K562 (cell line): ENCODE results near the gene CIART. TPM values are rescaled to one million over a fixed set of nuclear protein-coding genes. Genes with fewer than 3 reads are reported as not detected.

Experiments
- ATAC-seq: fragments of 200-7000 bp; cut with Tn5 transposase; 3 replicates; pipeline ENCODE4 v1.9.1; 2020; ENCODE audit warnings: moderate library complexity
- BruUV-seq: library from RNA; stranded (reverse); fragments of 400-500 nt; replicated peaks from 2 replicates; lab custom pipeline; 2021; lab: Mats Ljungman, UMichigan
- CTCF ChIA-PET: fragments of 300-600 bp; formaldehyde crosslinking; extraction: SDS; loops from one replicate; lab custom pipeline; 2021; ENCODE audit warnings: low intra/inter-chr PET ratio; lab: Yijun Ruan, JAX
- POLR2A ChIA-PET: fragments of 300-600, 350-650 bp; sonication (Branson Sonifier 250); formaldehyde crosslinking; extraction: SDS; loops from one replicate; lab custom pipeline; 2021; ENCODE audit warnings: antibody characterized with exemption, inconsistent platforms; lab: Yijun Ruan, JAX
- DNase-seq, 4 experiments: peaks; one replicate each; pipeline versions ENCODE4 v3.0.0 to v3.0.0-alpha.2; 2011 to 2018; ENCODE audit warnings: low spot score in 3 of 4, mixed read lengths in 3 of 4; ENCODE audit errors: extremely low read depth in 1 of 4
- FAIRE-seq: peaks from 2 replicates; lab custom pipeline; 2011; peaks lifted over from hg19 to GRCh38; lab: Jason Lieb, UNC
- H2AFZ ChIP-seq: 2 replicates; pipeline ENCODE4 v1.6.0; 2011; ENCODE audit warnings: low read depth, low read length, control low read depth, inconsistent platforms
- H3K27ac ChIP-seq: fragments of 200-600 bp; 3 replicates; pipeline ENCODE4 v1.8.0; 2011; ENCODE audit warnings: low read depth, mild to moderate bottlenecking, control low read depth, inconsistent platforms, low read length, moderate library complexity, mixed read lengths; ENCODE audit errors: extremely low read depth
- H3K27me3 ChIP-seq, 2 experiments: fragments of 300-600 bp in 1 of 2; 2 replicates in 1 of 2; 3 replicates in 1 of 2; pipeline versions ENCODE4 v1.6.0 to v1.8.0; 2011; ENCODE audit warnings: inconsistent platforms in 2 of 2, low read length in 2 of 2, mild to moderate bottlenecking in 1 of 2, mixed read lengths in 1 of 2, moderate library complexity in 1 of 2; ENCODE audit not compliant: control insufficient read depth in 2 of 2, insufficient read depth in 2 of 2
- H3K36me3 ChIP-seq: fragments of 300-600 bp; 3 replicates; pipeline ENCODE4 v1.8.0; 2011; ENCODE audit warnings: mild to moderate bottlenecking, low read length, inconsistent platforms; ENCODE audit not compliant: control insufficient read depth, insufficient read depth
- H3K4me1 ChIP-seq, 2 experiments: fragments of 200-600 bp in 1 of 2; replicated peaks in 1 of 2; 2 replicates in 1 of 2; 3 replicates in 1 of 2; pipeline versions ENCODE4 v1.5.1 to v1.8.0; 2011; ENCODE audit warnings: inconsistent platforms in 2 of 2, low read length in 2 of 2, mild to moderate bottlenecking in 1 of 2, mixed read lengths in 1 of 2, moderate library complexity in 1 of 2; ENCODE audit not compliant: control insufficient read depth in 2 of 2, insufficient read depth in 2 of 2
- H3K4me2 ChIP-seq: 2 replicates; pipeline ENCODE4 v1.6.1; 2011; ENCODE audit warnings: low read length, control low read depth, inconsistent platforms, mixed read lengths; ENCODE audit not compliant: insufficient read depth
- H3K4me3 ChIP-seq: fragments of 200-600 bp; sonication (generic), shearing (Covaris generic); 2 replicates; pipeline ENCODE4 v1.5.1; 2016; ENCODE audit warnings: control low read depth, inconsistent platforms
- H3K79me2 ChIP-seq: fragments of 200-600 bp; 3 replicates; pipeline ENCODE4 v1.8.0; 2011; ENCODE audit warnings: low read length, inconsistent platforms; ENCODE audit not compliant: control insufficient read depth, insufficient read depth
- H3K9ac ChIP-seq, 2 experiments: 2 replicates each; pipeline versions ENCODE4 v1.6.0 to v1.6.1; 2011; ENCODE audit warnings: low read depth in 2 of 2, low read length in 2 of 2, control low read depth in 1 of 2, inconsistent platforms in 1 of 2, mild to moderate bottlenecking in 1 of 2, mixed read lengths in 1 of 2; ENCODE audit not compliant: insufficient read depth in 1 of 2
- H3K9me1 ChIP-seq: one replicate; pipeline ENCODE4 v1.6.0; 2011; ENCODE audit warnings: inconsistent platforms, mild to moderate bottlenecking, low read length, moderate library complexity; ENCODE audit not compliant: control insufficient read depth, insufficient read depth
- H3K9me3 ChIP-seq: replicated peaks from 2 replicates; pipeline ENCODE4 v1.5.1; 2011; ENCODE audit warnings: low read depth, low read length, inconsistent platforms; ENCODE audit not compliant: control insufficient read depth, insufficient read depth
- H4K20me1 ChIP-seq: replicated peaks from 2 replicates; pipeline ENCODE4 v1.6.1; 2011; ENCODE audit warnings: low read length, inconsistent platforms, mixed read lengths; ENCODE audit not compliant: control insufficient read depth, insufficient read depth
- CBFA2T3 ChIP-seq: fragments of 450-650 bp; IDR thresholded peaks from 2 replicates; pipeline ENCODE4 v1.6.1; 2017
- EGR1 ChIP-seq: fragments of 450-650 bp; conservative IDR thresholded peaks from 2 replicates; pipeline ENCODE4 v1.6.1; 2017; ENCODE audit warnings: mild to moderate bottlenecking
- KDM1A ChIP-seq, 2 experiments: fragments of 450-650 bp; IDR thresholded peaks; 2 replicates each; pipeline ENCODE4 v1.6.1; 2016; ENCODE audit warnings: mild to moderate bottlenecking in 2 of 2
- TEAD4 ChIP-seq, 2 experiments: sonication (generic) in 1 of 2; formaldehyde crosslinking in 1 of 2; IDR thresholded peaks; 2 replicates each; pipeline versions ENCODE4 v1.6.1 to v1.8.0; 2012 to 2022; ENCODE audit warnings: borderline replicate concordance in 1 of 2, inconsistent platforms in 1 of 2, low read length in 1 of 2, mild to moderate bottlenecking in 1 of 2, missing genetic modification reagents in 1 of 2
- ZBTB12 ChIP-seq: fragments of 250-450 bp; sonication (Bioruptor Pico); IDR thresholded peaks from 2 replicates; pipeline ENCODE4 v1.4.0; 2020
- ZNF263 ChIP-seq: sonication (generic); formaldehyde crosslinking; IDR thresholded peaks from 2 replicates; pipeline ENCODE4 v1.8.0; 2022; ENCODE audit warnings: mild to moderate bottlenecking, missing genetic modification reagents, borderline replicate concordance
- WGBS: fragments of 100-300 bp; shearing (Covaris generic); methylation state at CpG from one replicate; pipeline ENCODE4 v1.1.6; 2016; ENCODE audit warnings: low coverage, mixed read lengths; ENCODE audit not compliant: insufficient coverage; ENCODE audit errors: missing lambda C conversion rate; 5-methylcytosine and 5-hydroxymethylcytosine counted together
- in situ Hi-C: fragments of 300-500 bp; cut with MboI; formaldehyde crosslinking; loops from 4 replicates; pipeline ENCODE4 v1.15.0; 2018; ENCODE audit warnings: inconsistent platforms, mixed read lengths
- intact Hi-C: fragments of 100-400 bp; cut with micrococcal nuclease; formaldehyde crosslinking; loops from 2 replicates; pipeline ENCODE4 v1.14.2; 2022
- polyA plus RNA-seq, 8 experiments: library from polyadenylated mRNA; depleted of rRNA in 4 of 8; stranded (reverse) in 5 of 8; unstranded in 3 of 8; fragments of >200 nt; fragmentation: Nextera tagmentation in 2 of 8; fragmentation: Illumina TruSeq in 1 of 8; extraction: Ambion mirVana in 2 of 8; extraction: Trizol in 1 of 8; gene quantifications; 2 replicates each; pipeline versions ENCODE4 v1.2.1 to v1.2.3, GENCODE V29; 2011 to 2014; ENCODE audit warnings: inconsistent platforms in 1 of 8, missing spikeins in 1 of 8
- total RNA-seq, 7 experiments: library from RNA; depleted of rRNA in 6 of 7; stranded (reverse); fragments of >200 nt in 6 of 7; fragmentation: Illumina TruSeq in 2 of 7; extraction: Trizol in 2 of 7; gene quantifications; 2 replicates each; pipeline versions ENCODE4 v1.2.1 to v1.2.3, GENCODE V29; 2011 to 2021; ENCODE audit warnings: low replicate concordance in 1 of 7

Gene CIART
- total and polyA plus RNA-seq, 9 of the 15 experiments (the other 6 are each of a cell fraction or from before 2014, with no cell fraction given) = 0.07 to 0.35 (median 0.19) TPM; not detected in 2

- ChIA-PET CTCF (interaction anchor here (0.5 kb wide), 1 partner anchor 302 kb away, joined by 3 read pairs; no protein-coding TSS in a partner anchor), POLR2A (interaction anchor here (0.6 to 1.3 kb wide), 2 partner anchors 15 to 296 kb away, joined by 3 to 5 read pairs; no protein-coding TSS in a partner anchor)
- Histone ChIP-seq H3K9me3 (no peaks in the 10 kb centered on the region), H3K4me2 (no peak within 1 kb of the TSS), H4K20me1 (no peaks in the 10 kb centered on the region), H2AFZ (0 out of 2 replicates have a peak within 1 kb of the TSS, but pooled peaks have one; percentile 18), H3K9ac (peak within 1 kb of the TSS in 1 of 2 experiments; percentile 77; a peak in 2 of 4 replicates), H3K27me3 (peaks cover 0 to 4% of the 10 kb centered on the region in 2 experiments; a peak in 2 of 5 replicates), H3K4me3 (no peak within 1 kb of the TSS), H3K9me1 (no peaks in the 10 kb centered on the region), H3K4me1 (peaks cover 23 to 26% of the 10 kb centered on the region in 2 experiments), H3K36me3 (no peaks in the 10 kb centered on the region), H3K27ac (no peak within 1 kb of the TSS), H3K79me2 (no peaks in the 10 kb centered on the region)
- intact Hi-C loops (loop anchor here (1.0 to 10.0 kb wide), 5 partner anchors 64 to 739 kb away; partner anchors contain the start of genes ADAMTSL4 and PRPF3), in situ Hi-C loops (loop anchor here (5.0 kb wide), 1 partner anchor 739 kb away; no protein-coding TSS in a partner anchor)
- FAIRE-seq (no peak), ATAC-seq (peak; percentile 15; the same call in 2 of the 3 replicates), DNase-seq (peak in 2 of 4 experiments; percentile 7 to 48)
- TF ChIP-seq CBFA2T3 (peak; percentile 37; the same call in 1 of the 2 replicates), ZNF263 (CRISPR knock-in tag) (no peak), ZBTB12 (CRISPR knock-in tag) (no peak), EGR1 (no peak), TEAD4 (IDR thresholded peaks at IDR 0.05; ENCODE audit: low read length) (no peak), TEAD4 (CRISPR knock-in tag; IDR thresholded peaks at IDR 0.05; ENCODE audit: borderline replicate concordance) (no peak), KDM1A (IDR thresholded peaks at IDR 0.05) (0 out of 4 replicates have a peak, but pooled peaks of 1 of the 2 experiments have one; percentile 18)
- BruUV-seq = no TSS peak
- 12% methylated on average over 10 of the region's 13 CpGs for WGBS
Measured at GRCh38 chr1:150257624-150258585, 24.4 kb upstream of the CIART start, which contains the start of gene CA14. CA14 (plus strand) TSS chr1:150257774; CDS start chr1:150258129, 355 bp downstream.
